OCI-LY7 (cell line): Measurements from ENCODE around the gene MYLK. TPM values are rescaled to one million over a fixed set of nuclear protein-coding genes. Genes with fewer than 3 reads are reported as not detected.

Experiments used
- BruUV-seq: library from RNA; stranded (reverse); fragments of 400-500 nt; replicated peaks from 2 replicates; lab custom pipeline; 2021; lab: Mats Ljungman, UMichigan
- CTCF ChIA-PET: fragments of 300-600 bp; sonication (Branson Sonifier 250); formaldehyde crosslinking; loops from one replicate; lab custom pipeline; 2022; ENCODE audit warnings: antibody characterized with exemption; ENCODE audit not compliant: unreplicated experiment; lab: Charles Lee
- POLR2A ChIA-PET: fragments of 300-600 bp; sonication (Branson Sonifier 250); formaldehyde crosslinking; loops from one replicate; lab custom pipeline; 2022; ENCODE audit warnings: antibody characterized with exemption; lab: Charles Lee
- DNase-seq: peaks from one replicate; pipeline ENCODE4 v3.0.0-alpha.2; 2015; ENCODE audit warnings: low spot score
- H2AFZ ChIP-seq: fragments of 200-600 bp; sonication (generic), shearing (Covaris generic); 2 replicates; pipeline ENCODE4 v1.6.1; 2014; ENCODE audit warnings: mild to moderate bottlenecking, antibody characterized with exemption, low read length, moderate library complexity
- H3K27ac ChIP-seq: fragments of 200-600 bp; sonication (generic); 2 replicates; pipeline ENCODE4 v1.5.1; 2014; ENCODE audit warnings: mixed run types, low read depth, mild to moderate bottlenecking, moderate library complexity, low read length, inconsistent platforms; ENCODE audit not compliant: poor library complexity, severe bottlenecking
- H3K36me3 ChIP-seq: fragments of 200-600 bp; sonication (generic); 2 replicates; pipeline ENCODE4 v1.6.1; 2014; ENCODE audit warnings: mild to moderate bottlenecking, antibody characterized with exemption, low read length, moderate library complexity, mixed read lengths; ENCODE audit not compliant: insufficient read depth
- H3K4me1 ChIP-seq: fragments of 200-600 bp; sonication (generic); 2 replicates; pipeline ENCODE4 v1.5.1; 2014; ENCODE audit warnings: mild to moderate bottlenecking, low read length; ENCODE audit not compliant: insufficient read depth, poor library complexity, severe bottlenecking
- H3K4me2 ChIP-seq: fragments of 200-600 bp; sonication (generic); 2 replicates; pipeline ENCODE4 v1.6.1; 2014; ENCODE audit warnings: mild to moderate bottlenecking, low read length
- H3K4me3 ChIP-seq: fragments of 200-600 bp; sonication (generic); 2 replicates; pipeline ENCODE4 v1.5.1; 2014; ENCODE audit warnings: mild to moderate bottlenecking, low read depth, low read length; ENCODE audit not compliant: poor library complexity, severe bottlenecking
- H3K79me2 ChIP-seq: fragments of 200-600 bp; sonication (generic); 2 replicates; pipeline ENCODE4 v1.6.1; 2016; ENCODE audit warnings: low read depth, mild to moderate bottlenecking, low read length, moderate library complexity, mixed read lengths; ENCODE audit not compliant: insufficient read depth
- H3K9me2 ChIP-seq: fragments of 200-600 bp; sonication (generic); 2 replicates; pipeline ENCODE4 v1.6.1; 2016; ENCODE audit warnings: mild to moderate bottlenecking, low read length, mixed read lengths; ENCODE audit not compliant: insufficient read depth
- H3K9me3 ChIP-seq: fragments of 200-600 bp; sonication (generic); 2 replicates; pipeline ENCODE4 v1.6.1; 2014; ENCODE audit warnings: mild to moderate bottlenecking, mixed run types, low read length, mixed read lengths
- H4K20me1 ChIP-seq: fragments of 200-600 bp; sonication (generic); 2 replicates; pipeline ENCODE4 v1.6.1; 2014; ENCODE audit warnings: mild to moderate bottlenecking, antibody characterized with exemption, low read length, moderate library complexity, mixed read lengths; ENCODE audit not compliant: insufficient read depth
- EZH2phosphoT487 ChIP-seq: fragments of 200-600 bp; sonication (generic); IDR thresholded peaks from 2 replicates; pipeline ENCODE4 v1.6.1; 2018; ENCODE audit warnings: low read depth, borderline replicate concordance, mild to moderate bottlenecking, mixed run types, antibody characterized with exemption, low read length, moderate library complexity, mixed read lengths
- intact Hi-C: fragments of 100-400 bp; cut with micrococcal nuclease; formaldehyde crosslinking; loops from one replicate; pipeline ENCODE4 v1.10.0; 2022; ENCODE audit not compliant: unreplicated experiment
- total RNA-seq, 2 experiments: library from RNA; depleted of rRNA in 1 of 2; stranded (reverse); fragments of >200 nt in 1 of 2; shearing (Covaris generic) in 1 of 2; gene quantifications; 2 replicates each; pipeline ENCODE4 v1.2.3, GENCODE V29; 2014 to 2022
- TF ChIP-seq, protein P1 (sequence below): fragments of 200-600 bp; sonication (generic); conservative IDR thresholded peaks from 2 replicates; pipeline ENCODE4 v1.5.1; 2014; ENCODE audit warnings: mild to moderate bottlenecking, antibody characterized with exemption, low read length, moderate library complexity, mixed read lengths

The MYLK gene
- total RNA-seq, 2 experiments from 2014 or later, result not detected

DNA sequence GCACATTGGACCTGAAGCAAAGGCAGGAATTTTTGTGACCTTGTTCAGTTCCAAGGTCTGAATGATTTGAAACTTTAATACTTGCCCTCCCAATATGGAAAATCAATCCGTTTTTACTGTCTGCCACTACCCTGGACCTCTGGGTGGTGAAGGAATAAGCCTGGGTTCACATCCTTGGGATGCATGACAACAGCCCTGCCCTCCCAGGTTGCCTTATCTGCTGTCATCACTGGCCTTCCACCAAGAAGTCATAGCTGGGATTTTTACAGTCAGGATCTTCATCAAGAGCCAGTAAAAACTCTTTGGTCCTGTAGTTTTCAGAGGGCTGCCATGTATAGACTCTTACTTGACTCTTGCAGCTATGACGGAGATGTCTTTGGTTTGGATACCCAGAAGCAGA lies 128.6 kb downstream of the MYLK start:
- ChIA-PET CTCF (interaction anchor here (0.6 kb wide), 1 partner anchor 15 kb away, joined by 3 read pairs; no protein-coding TSS in a partner anchor), POLR2A (interaction anchor here (0.7 kb wide), 1 partner anchor 635 kb away, joined by 3 read pairs; no protein-coding TSS in a partner anchor)
- TF ChIP-seq EZH2phosphoT487, result no peak
- TF ChIP-seq, protein P1, sequence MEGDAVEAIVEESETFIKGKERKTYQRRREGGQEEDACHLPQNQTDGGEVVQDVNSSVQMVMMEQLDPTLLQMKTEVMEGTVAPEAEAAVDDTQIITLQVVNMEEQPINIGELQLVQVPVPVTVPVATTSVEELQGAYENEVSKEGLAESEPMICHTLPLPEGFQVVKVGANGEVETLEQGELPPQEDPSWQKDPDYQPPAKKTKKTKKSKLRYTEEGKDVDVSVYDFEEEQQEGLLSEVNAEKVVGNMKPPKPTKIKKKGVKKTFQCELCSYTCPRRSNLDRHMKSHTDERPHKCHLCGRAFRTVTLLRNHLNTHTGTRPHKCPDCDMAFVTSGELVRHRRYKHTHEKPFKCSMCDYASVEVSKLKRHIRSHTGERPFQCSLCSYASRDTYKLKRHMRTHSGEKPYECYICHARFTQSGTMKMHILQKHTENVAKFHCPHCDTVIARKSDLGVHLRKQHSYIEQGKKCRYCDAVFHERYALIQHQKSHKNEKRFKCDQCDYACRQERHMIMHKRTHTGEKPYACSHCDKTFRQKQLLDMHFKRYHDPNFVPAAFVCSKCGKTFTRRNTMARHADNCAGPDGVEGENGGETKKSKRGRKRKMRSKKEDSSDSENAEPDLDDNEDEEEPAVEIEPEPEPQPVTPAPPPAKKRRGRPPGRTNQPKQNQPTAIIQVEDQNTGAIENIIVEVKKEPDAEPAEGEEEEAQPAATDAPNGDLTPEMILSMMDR, result no peak
- H3K9me2 ChIP-seq, result no peaks in the 10 kb centered on the region
- no peaks in the 10 kb centered on the region for H3K36me3 ChIP-seq
- H3K79me2 ChIP-seq, result no peaks in the 10 kb centered on the region
- H3K4me3 ChIP-seq, result no peak overlapping the region
- no peak overlapping the region for H3K27ac ChIP-seq
- H3K4me1 ChIP-seq, result peaks cover 15% of the 10 kb centered on the region
- no peak overlapping the region for H2AFZ ChIP-seq
- H3K4me2 ChIP-seq, result no peak overlapping the region
- H4K20me1 ChIP-seq, result no peaks in the 10 kb centered on the region
- H3K9me3 ChIP-seq, result no peaks in the 10 kb centered on the region
- intact Hi-C loops, result no loop called here
- DNase-seq, result no peak
- BruUV-seq, result no TSS peak

GRCh38 chr3:123755085-123755484 lies 129.0 kb downstream of the MYLK start:
- no peaks in the 10 kb centered on the region for H3K79me2 ChIP-seq
- H2AFZ ChIP-seq, result no peak overlapping the region
- CTCF ChIA-PET, result no interaction called here
- POLR2A ChIA-PET, result no interaction called here
- no peaks in the 10 kb centered on the region for H3K9me2 ChIP-seq
- no peak overlapping the region for H3K4me3 ChIP-seq
- no peak for DNase-seq
- intact Hi-C loops, result no loop called here
- BruUV-seq, result no TSS peak
- peaks cover 15% of the 10 kb centered on the region for H3K4me1 ChIP-seq
- TF ChIP-seq, protein P1, result no peak
- TF ChIP-seq EZH2phosphoT487, result no peak
- no peaks in the 10 kb centered on the region for H3K36me3 ChIP-seq
- H3K27ac ChIP-seq, result no peak overlapping the region
- H3K4me2 ChIP-seq, result no peak overlapping the region
- no peaks in the 10 kb centered on the region for H3K9me3 ChIP-seq
- H4K20me1 ChIP-seq, result no peaks in the 10 kb centered on the region

GRCh38 chr3:123753286-123753685 lies 130.8 kb downstream of the MYLK start:
- POLR2A ChIA-PET, result interaction anchor here (0.5 kb wide), 1 partner anchor 294 kb away, joined by 3 read pairs; no protein-coding TSS in a partner anchor
- no peak overlapping the region for H3K4me2 ChIP-seq
- H4K20me1 ChIP-seq, result no peaks in the 10 kb centered on the region
- DNase-seq, result no peak
- CTCF ChIA-PET, result no interaction called here
- H3K4me3 ChIP-seq, result no peak overlapping the region
- peaks cover 15% of the 10 kb centered on the region for H3K4me1 ChIP-seq
- H3K9me3 ChIP-seq, result no peaks in the 10 kb centered on the region
- H3K79me2 ChIP-seq, result no peaks in the 10 kb centered on the region
- no peak overlapping the region for H2AFZ ChIP-seq
- H3K36me3 ChIP-seq, result no peaks in the 10 kb centered on the region
- no peak overlapping the region for H3K27ac ChIP-seq
- intact Hi-C loops, result no loop called here
- no peaks in the 10 kb centered on the region for H3K9me2 ChIP-seq
- BruUV-seq, result no TSS peak
- TF ChIP-seq EZH2phosphoT487, result no peak
- TF ChIP-seq, protein P1, result no peak
